ENCODE results near the gene SRRM2. TPM values are rescaled to one million over a fixed set of nuclear protein-coding genes. Genes with fewer than 3 reads are reported as not detected.

The SRRM2 gene
- total RNA-seq, 1 donor from 2014 or later: 963 TPM

- intact Hi-C loops (cut with micrococcal nuclease): no loop called here
- Mint-ChIP-seq H3K4me3 (no peak overlapping the region), H3K27ac (no peak overlapping the region), H3K9me3 (peaks cover 12% of the 10 kb centered on the region), H3K4me1 (no peaks in the 10 kb centered on the region), H3K27me3 (peaks cover 22% of the 10 kb centered on the region), H3K36me3 (ENCODE audit: low read depth) (no peaks in the 10 kb centered on the region)
- CTCF ChIA-PET: no interaction called here
- POLR2A ChIA-PET: no interaction called here
- DNase-seq (no peak), ATAC-seq (ENCODE audit: low read depth) (no peak)
- TF ChIP-seq, protein P1, sequence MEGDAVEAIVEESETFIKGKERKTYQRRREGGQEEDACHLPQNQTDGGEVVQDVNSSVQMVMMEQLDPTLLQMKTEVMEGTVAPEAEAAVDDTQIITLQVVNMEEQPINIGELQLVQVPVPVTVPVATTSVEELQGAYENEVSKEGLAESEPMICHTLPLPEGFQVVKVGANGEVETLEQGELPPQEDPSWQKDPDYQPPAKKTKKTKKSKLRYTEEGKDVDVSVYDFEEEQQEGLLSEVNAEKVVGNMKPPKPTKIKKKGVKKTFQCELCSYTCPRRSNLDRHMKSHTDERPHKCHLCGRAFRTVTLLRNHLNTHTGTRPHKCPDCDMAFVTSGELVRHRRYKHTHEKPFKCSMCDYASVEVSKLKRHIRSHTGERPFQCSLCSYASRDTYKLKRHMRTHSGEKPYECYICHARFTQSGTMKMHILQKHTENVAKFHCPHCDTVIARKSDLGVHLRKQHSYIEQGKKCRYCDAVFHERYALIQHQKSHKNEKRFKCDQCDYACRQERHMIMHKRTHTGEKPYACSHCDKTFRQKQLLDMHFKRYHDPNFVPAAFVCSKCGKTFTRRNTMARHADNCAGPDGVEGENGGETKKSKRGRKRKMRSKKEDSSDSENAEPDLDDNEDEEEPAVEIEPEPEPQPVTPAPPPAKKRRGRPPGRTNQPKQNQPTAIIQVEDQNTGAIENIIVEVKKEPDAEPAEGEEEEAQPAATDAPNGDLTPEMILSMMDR (IDR thresholded peaks at IDR 0.05): no peak
Observed at GRCh38 chr16:2799859-2800226, 47.4 kb downstream of the SRRM2 start.

DNA sequence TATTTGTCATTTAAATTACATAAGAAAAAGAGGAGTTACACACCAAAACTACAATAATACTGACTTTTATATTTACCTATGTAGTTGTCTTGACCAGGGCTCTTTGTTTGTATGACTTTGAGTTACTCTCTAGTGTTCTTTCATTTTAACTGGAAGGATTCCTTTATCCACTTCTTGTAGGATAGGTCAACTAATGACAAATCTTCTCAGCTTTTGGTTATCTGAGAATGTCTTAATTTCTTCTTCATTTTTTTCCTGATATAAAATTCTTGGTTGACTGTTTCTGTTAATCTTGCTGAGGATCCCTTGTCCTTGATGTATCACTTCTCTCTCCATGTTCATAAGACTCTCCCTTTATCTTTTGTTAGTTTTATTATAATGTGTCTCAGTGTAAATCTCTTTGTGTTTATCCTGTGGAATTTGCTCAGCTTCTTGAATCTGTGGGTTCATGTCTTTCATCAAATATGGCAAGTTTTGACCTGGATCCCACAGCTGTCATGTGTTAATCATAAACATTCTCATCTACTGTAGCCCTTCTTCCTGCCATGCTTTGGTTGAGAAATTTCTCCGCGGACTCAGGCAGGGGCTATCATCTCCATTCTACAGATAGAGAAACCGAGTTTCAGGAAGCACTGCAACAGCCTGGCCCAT, 51.2 kb downstream of the SRRM2 start:
- H3K27me3 Mint-ChIP-seq: peaks cover 31% of the 10 kb centered on the region
- ChIA-PET CTCF (no interaction called here), POLR2A (no interaction called here)
- ATAC-seq (ENCODE audit: low read depth): no peak
- no peaks in the 10 kb centered on the region for H3K4me1 Mint-ChIP-seq
- no peak overlapping the region for H3K27ac Mint-ChIP-seq
- H3K36me3 Mint-ChIP-seq (ENCODE audit: low read depth): no peaks in the 10 kb centered on the region
- TF ChIP-seq, protein P1 (IDR thresholded peaks at IDR 0.05): no peak
- DNase-seq: no peak
- H3K4me3 Mint-ChIP-seq: no peak overlapping the region
- intact Hi-C loops (cut with micrococcal nuclease): no loop called here
- H3K9me3 Mint-ChIP-seq: peaks cover 12% of the 10 kb centered on the region

DNA sequence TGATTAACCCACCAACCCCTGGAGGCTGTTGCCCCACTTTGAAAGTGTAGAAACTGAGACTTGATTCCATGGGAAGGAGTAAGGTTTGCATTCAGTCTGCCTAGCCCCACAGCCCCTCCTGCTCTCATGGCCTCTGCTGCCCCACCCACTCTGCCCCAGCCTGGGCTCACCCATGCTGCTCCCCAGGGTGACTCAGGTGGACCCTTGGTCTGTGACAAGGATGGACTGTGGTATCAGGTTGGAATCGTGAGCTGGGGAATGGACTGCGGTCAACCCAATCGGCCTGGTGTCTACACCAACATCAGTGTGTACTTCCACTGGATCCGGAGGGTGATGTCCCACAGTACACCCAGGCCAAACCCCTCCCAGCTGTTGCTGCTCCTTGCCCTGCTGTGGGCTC, 52.3 kb downstream of the SRRM2 start:
- Mint-ChIP-seq H3K9me3 (peaks cover 16% of the 10 kb centered on the region), H3K27ac (no peak overlapping the region), H3K36me3 (ENCODE audit: low read depth) (no peaks in the 10 kb centered on the region), H3K4me3 (no peak overlapping the region), H3K27me3 (peaks cover 36% of the 10 kb centered on the region), H3K4me1 (no peaks in the 10 kb centered on the region)
- ATAC-seq (ENCODE audit: low read depth) (no peak), DNase-seq (no peak)
- CTCF ChIA-PET: no interaction called here
- POLR2A ChIA-PET: no interaction called here
- intact Hi-C loops (cut with micrococcal nuclease): no loop called here
- TF ChIP-seq, protein P1 (IDR thresholded peaks at IDR 0.05): no peak

DNA sequence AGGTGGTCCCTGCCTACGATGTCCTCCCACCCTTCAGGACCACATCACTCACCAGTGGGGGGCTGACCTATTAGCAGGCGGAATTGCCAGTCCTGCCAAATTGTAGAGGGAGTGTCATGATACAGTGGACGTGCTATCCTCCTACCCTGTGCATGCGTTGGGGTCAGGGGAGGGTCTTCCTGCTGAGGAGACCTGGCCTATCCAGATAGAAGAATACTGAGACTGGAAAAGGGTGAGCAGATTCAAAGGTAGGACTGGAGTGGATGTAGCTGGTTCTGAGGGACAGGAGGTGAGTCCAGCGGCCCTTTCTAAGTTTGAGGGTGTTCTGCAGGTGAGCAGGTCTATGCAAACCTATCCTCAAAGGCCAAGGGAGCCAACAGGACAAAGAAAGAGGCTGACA, 53.8 kb downstream of the SRRM2 start:
- ChIA-PET POLR2A (no interaction called here), CTCF (no interaction called here)
- Mint-ChIP-seq H3K36me3 (ENCODE audit: low read depth) (no peaks in the 10 kb centered on the region), H3K4me1 (no peaks in the 10 kb centered on the region), H3K4me3 (no peak overlapping the region), H3K9me3 (peaks cover 16% of the 10 kb centered on the region), H3K27ac (no peak overlapping the region), H3K27me3 (peaks cover 42% of the 10 kb centered on the region)
- TF ChIP-seq, protein P1 (IDR thresholded peaks at IDR 0.05): no peak
- intact Hi-C loops (cut with micrococcal nuclease): no loop called here
- DNase-seq (no peak), ATAC-seq (ENCODE audit: low read depth) (no peak)

DNA sequence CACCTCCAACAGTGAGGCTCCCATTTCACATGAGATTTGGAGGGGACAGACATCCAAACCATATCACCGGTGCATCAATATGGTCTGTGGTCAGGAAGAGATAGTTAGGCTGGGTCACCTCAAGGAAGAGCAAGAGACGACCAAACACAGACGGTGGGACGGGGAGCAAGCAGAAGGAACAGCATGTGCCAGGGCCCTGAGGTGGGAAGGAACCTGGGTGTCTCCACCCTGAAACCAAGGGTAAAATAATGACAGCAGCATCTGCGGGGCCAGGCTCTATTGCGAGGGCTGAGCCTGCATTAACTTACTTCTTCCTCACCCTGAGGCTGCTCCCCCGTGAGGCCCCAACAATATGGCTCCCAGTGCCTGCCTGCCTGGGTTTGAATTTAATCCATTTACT, 55.7 kb downstream of the SRRM2 start:
- ATAC-seq (ENCODE audit: low read depth): no peak
- Mint-ChIP-seq H3K27ac (no peak overlapping the region), H3K9me3 (peaks cover 15% of the 10 kb centered on the region), H3K4me3 (no peak overlapping the region), H3K27me3 (peaks cover 47% of the 10 kb centered on the region), H3K36me3 (ENCODE audit: low read depth) (no peaks in the 10 kb centered on the region), H3K4me1 (no peaks in the 10 kb centered on the region)
- DNase-seq: no peak
- POLR2A ChIA-PET: no interaction called here
- CTCF ChIA-PET: no interaction called here
- TF ChIP-seq, protein P1 (IDR thresholded peaks at IDR 0.05): no peak
- intact Hi-C loops (cut with micrococcal nuclease): no loop called here
